C4-2B (cell line): Measurements from ENCODE around the gene RPS14.
"Not testable (repeated sequence)": the region's sequence is repeated elsewhere in the genome, so short reads cannot be mapped to it uniquely, and the experiment has no call there.

Experiments used
- H3K27ac ChIP-seq: fragments of 450-650 bp; 2 replicates; pipeline ENCODE4 v1.5.1; 2017
- ZFX ChIP-seq: fragments of 450-650 bp; IDR thresholded peaks from 2 replicates; pipeline ENCODE4 v1.6.1; 2017
- TF ChIP-seq, protein P1 (sequence below): fragments of 450-650 bp; conservative IDR thresholded peaks from 2 replicates; pipeline ENCODE4 v1.5.1; 2017; ENCODE audit warnings: mild to moderate bottlenecking

RPS14 gene

DNA sequence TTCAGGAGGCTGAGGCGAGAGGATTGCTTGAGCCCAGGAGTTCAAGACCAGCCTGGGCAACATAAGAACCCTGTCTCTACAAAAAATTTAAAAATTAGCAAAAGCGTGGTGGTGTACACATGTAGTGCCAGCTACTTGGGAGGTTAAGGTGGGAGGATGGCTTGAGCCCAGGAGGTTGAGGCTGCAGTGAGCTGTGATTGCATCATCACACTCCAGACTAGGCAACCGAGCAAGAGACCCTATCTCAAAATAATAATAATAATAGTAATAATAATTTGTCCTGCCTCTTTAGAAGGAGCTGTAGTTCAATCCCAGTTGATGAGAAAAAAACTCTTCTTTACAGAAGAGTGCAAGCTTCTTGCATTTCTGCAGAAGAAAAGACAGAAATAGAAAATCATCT lies 26.8 kb downstream of the RPS14 start:
- no peak for TF ChIP-seq ZFX
- TF ChIP-seq, protein P1, sequence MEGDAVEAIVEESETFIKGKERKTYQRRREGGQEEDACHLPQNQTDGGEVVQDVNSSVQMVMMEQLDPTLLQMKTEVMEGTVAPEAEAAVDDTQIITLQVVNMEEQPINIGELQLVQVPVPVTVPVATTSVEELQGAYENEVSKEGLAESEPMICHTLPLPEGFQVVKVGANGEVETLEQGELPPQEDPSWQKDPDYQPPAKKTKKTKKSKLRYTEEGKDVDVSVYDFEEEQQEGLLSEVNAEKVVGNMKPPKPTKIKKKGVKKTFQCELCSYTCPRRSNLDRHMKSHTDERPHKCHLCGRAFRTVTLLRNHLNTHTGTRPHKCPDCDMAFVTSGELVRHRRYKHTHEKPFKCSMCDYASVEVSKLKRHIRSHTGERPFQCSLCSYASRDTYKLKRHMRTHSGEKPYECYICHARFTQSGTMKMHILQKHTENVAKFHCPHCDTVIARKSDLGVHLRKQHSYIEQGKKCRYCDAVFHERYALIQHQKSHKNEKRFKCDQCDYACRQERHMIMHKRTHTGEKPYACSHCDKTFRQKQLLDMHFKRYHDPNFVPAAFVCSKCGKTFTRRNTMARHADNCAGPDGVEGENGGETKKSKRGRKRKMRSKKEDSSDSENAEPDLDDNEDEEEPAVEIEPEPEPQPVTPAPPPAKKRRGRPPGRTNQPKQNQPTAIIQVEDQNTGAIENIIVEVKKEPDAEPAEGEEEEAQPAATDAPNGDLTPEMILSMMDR, result no peak
- H3K27ac ChIP-seq, result no peak overlapping the region

DNA sequence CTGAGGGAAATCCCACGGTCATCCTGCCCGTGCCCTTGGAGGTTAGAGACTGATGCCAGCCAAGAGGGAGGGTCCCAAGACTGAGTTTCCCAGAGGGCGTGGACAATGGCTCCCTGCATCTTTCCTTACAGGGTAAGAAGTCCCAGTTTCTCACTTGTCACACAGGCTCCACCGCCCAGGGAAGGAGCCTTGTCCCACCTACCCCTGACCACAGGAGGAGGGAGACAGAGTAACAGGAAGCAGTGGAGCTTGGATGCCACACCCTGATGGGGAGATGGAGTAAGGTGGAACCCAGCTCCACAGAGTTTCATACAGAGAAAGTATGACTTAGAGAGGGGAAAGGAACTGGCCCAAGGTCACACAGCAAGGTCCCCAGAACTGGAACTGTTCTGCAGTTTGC lies 27.5 kb downstream of the RPS14 start:
- no peak for TF ChIP-seq ZFX
- TF ChIP-seq, protein P1, result no peak
- H3K27ac ChIP-seq, result no peak overlapping the region

DNA sequence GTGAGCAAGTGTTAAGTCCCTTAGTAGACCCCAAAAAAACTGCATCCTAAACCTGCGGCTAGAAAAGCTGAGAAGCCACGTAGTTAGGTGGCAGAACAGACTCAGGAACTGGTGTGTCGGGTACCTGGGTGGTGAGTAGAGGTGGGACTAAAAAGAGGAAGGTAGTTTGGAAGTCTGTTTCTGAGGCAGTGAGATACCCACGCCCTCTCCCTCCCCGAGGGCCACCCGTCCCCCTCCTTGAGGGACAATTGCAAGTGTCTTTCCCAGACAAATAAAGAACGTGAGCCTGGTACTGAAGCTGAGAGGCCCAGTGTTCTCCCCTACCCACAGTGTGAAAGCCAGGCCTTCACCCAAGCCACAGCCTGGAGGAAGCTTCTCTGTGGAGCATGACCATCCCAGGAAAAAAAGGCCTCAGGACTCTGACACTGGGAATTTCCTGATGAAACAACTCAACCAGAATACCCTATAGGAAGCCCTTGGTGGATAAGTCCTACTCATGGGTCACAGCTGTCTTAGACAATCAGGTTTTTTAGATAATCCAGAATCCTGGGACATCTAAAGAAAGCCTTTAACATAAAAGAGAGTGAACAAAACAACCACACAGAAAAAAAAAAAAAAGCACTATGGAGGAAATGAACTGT lies 29.8 kb downstream of the RPS14 start:
- no peak overlapping the region for H3K27ac ChIP-seq
- TF ChIP-seq ZFX, result no peak

DNA sequence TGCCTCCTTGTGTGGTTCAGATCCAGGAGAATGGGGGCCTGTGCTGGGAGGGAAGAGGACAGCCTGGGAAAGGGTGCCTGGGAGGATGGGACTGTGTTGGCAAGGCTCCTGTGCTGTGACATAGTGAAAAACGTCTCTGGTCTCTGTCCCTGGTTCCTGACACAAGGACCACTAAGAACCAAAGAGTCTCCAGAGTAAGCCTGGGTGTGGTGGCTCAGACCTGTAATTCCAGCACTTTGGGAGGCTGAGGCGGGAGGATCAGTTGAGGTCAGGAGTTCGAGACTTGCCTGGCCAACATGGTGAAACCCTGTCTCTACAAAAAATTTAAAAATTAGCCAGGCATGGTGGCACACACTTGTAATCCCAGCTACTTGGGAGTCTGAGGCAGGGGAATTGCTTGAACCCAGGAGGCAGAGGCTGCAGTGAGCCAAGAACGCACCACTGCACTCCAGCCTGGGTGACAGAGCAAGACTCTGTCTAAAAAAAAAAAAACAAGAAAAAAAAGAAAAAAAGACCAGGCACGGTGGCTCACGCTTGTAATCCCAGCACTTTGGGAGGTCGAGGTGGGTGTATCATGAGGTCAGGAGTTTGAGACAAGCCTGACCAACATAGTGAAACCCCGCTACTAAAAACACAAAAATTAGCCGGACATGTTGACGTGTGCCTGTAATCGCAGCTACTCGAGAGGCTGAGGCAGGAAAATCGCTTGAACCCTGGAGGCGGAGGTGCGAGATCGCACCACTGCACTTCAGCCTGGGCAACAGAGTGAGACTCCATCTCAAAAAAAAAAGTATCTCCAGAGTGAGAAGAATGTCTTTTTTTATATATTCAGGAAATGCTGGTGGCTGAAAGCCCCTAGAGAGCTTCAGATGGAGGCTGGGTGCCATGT lies 35.4 kb downstream of the RPS14 start:
- not testable (repeated sequence) for H3K27ac ChIP-seq

DNA sequence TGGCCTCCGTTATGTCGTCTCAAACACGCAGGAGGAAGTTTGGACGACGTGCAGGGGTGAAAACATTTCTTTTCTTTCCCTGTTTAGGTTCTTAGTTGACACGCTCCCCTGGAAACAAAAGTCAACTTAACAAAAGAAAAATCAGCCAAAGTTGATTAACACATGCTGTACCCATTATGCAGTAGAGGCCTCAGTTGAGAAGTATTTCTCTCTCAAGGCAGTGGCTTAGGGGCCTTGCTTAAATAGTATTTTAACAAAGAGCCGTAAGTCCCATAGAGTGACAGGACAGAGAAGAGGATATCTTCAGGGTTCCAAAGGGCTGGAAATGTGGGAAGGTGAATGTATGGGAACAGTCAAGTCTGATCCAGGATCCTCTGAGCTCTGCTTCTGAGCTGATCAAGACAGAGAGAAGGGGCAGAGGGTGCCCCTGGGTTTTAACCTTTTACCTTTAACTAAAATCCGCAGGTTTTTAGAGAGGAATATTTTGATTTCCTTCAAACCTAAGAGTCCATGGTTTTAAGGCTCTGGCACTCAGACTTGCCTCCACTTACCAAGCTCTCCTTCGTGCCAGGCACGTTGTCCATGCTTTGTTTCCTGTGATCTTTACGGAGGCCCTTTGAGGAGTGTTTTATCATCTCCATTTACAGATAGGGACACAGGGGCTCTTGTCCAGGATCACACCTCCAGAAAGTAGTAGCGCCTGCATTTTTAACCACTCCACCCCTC lies 36.2 kb downstream of the RPS14 start:
- no peak overlapping the region for H3K27ac ChIP-seq
- no peak for TF ChIP-seq ZFX
- TF ChIP-seq, protein P1, result no peak

DNA sequence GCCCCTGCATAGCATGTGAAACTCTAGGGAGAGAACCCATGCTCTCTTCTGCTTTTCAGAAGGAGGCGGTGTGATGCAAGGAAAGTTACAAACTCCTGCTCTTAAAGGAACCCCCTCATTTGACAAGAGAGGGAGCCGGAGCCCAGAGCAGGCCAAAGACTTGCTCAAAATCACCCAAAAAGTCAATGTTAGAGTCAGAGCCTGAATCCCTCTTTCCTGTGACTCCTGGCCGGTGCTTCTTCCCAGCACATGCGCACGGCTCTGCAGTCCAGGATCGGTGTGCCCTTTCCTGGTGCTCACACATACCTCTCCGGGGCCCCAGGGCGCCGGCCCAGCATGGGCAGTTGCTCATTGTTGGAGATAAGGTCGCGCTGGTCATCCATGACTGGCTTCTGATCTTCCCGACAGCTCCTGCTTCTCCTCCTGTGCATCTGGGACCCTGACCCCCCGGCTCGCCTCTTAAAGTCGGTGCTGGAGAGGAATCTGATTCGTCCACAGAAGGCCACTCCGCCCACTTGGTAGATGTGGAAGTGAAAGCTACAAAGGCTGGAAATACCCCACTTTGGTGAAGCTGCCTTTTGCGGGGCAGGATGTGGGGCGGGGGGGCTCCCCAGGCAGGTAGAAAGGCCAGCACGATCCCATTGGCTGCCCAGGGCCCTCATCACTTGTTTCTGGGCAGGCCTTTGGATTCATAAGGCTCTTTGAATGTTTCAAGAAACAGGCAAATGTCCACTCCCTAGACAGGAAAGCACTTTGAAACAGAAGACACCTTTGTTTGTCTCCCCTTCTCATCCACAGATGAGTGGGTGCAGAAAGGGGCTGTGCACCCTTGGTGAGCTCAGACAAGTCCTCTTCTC lies 37.0 kb downstream of the RPS14 start, which contains the start of gene CD74:
Gene CD74 (minus strand): TSS at position 592 of the 857 bp plus-strand sequence. CDS start 161 bp downstream, at position 431.
- no peak for TF ChIP-seq ZFX
- TF ChIP-seq, protein P1, result no peak
- no peak within 1 kb of the TSS for H3K27ac ChIP-seq

DNA sequence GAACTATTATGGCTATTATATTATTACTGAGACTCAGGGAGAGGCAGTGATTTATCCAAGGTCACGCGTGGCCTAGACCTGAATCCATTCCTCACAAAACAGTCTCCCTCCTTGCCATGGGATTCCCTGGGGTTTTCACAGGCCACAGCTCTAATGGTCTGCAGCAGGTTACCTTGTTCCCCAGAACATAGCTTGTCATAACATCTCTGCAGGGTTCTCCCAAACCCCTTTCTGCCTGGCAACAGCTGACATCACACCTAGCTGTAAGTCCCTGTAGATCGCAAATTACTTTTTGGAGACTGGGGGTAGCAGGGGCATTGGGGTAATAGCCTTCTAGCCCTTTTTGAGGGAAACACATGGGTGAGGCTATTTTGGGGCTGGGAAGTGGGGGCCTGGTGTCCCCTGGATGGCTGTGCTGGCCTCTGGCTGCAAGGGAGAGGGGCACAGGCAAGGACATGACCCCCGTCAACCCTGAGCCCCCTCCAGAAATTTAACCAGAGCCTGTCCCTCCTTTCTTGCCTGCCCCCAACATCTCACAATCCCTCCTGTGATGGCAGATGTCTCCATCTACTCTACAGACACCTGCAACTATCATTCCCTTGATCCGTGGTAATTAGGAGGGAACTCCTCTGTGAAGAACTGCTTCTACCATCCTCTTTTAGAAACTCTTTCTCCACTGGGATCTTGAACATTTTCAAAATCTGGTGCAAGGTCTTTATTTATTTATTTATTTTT lies 38.1 kb downstream of the RPS14 start:
- no peak for TF ChIP-seq ZFX
- TF ChIP-seq, protein P1, result no peak
- H3K27ac ChIP-seq, result no peak overlapping the region
